CD4-positive, CD25-positive, alpha-beta regulatory T cell (primary cell): ENCODE results near the gene ING1. TPM values are rescaled to one million over a fixed set of nuclear protein-coding genes. Genes with fewer than 3 reads are reported as not detected.
"Not testable (repeated sequence)": the region's sequence is repeated elsewhere in the genome, so short reads cannot be mapped to it uniquely, and the experiment has no call there.

Experiments used
- ATAC-seq, 2 donors: fragments of 150-1000 bp; cut with Tn5 transposase; one replicate each; pipeline ENCODE4 v1.10.0; 2021; ENCODE audit warnings: low read depth in 2 of 2, moderate number of reproducible peaks in 2 of 2, moderate library complexity in 1 of 2
- DNase-seq, 3 donors: peaks; one replicate each; pipeline versions ENCODE4 v3.0.0 to v3.0.0-alpha.2; 2012 to 2022; ENCODE audit warnings: mixed read lengths in 1 of 3
- H3K27ac ChIP-seq: one replicate; pipeline ENCODE4 v1.7.0; 2013; ENCODE audit warnings: mild to moderate bottlenecking, low read length; ENCODE audit not compliant: insufficient read depth, poor library complexity, severe bottlenecking
- H3K27me3 ChIP-seq: one replicate; pipeline ENCODE4 v1.7.0; 2013; ENCODE audit warnings: low read length; ENCODE audit not compliant: control insufficient read depth, insufficient read depth
- H3K36me3 ChIP-seq: one replicate; pipeline ENCODE4 v1.7.0; 2013; ENCODE audit warnings: mild to moderate bottlenecking, low read length, moderate library complexity; ENCODE audit not compliant: control insufficient read depth, insufficient read depth
- H3K4me1 ChIP-seq: 2 replicates; pipeline ENCODE4 v1.7.0; 2013; ENCODE audit warnings: mild to moderate bottlenecking, low read length; ENCODE audit not compliant: insufficient read depth, control insufficient read depth, poor library complexity, severe bottlenecking
- H3K4me3 ChIP-seq: one replicate; pipeline ENCODE4 v1.7.0; 2013; ENCODE audit warnings: low read depth, mild to moderate bottlenecking, low read length, moderate library complexity
- H3K9me3 ChIP-seq, 2 experiments: 1 replicate in 1 of 2; 2 replicates in 1 of 2; pipeline ENCODE4 v1.7.0; 2013; ENCODE audit warnings: low read length in 2 of 2, mild to moderate bottlenecking in 1 of 2, moderate library complexity in 1 of 2; ENCODE audit not compliant: control insufficient read depth in 2 of 2
- H3K27ac Mint-ChIP-seq, 3 donors: one replicate each; pipeline ENCODE4 v1.8.0; 2020 to 2022; ENCODE audit warnings: mild to moderate bottlenecking in 3 of 3, mixed read lengths in 3 of 3, moderate library complexity in 2 of 3
- H3K27me3 Mint-ChIP-seq: one replicate; pipeline ENCODE4 v1.8.0; 2022; ENCODE audit warnings: mild to moderate bottlenecking, mixed read lengths
- H3K36me3 Mint-ChIP-seq: one replicate; pipeline ENCODE4 v1.8.0; 2020; ENCODE audit warnings: mixed read lengths
- H3K4me1 Mint-ChIP-seq, 4 donors: one replicate each; pipeline ENCODE4 v1.8.0; 2020 to 2022; ENCODE audit warnings: mixed read lengths in 4 of 4, mild to moderate bottlenecking in 1 of 4
- H3K4me3 Mint-ChIP-seq, 4 donors: one replicate each; pipeline ENCODE4 v1.8.0; 2020 to 2022; ENCODE audit warnings: mild to moderate bottlenecking in 4 of 4, mixed read lengths in 4 of 4, moderate library complexity in 3 of 4
- H3K9me3 Mint-ChIP-seq, 7 donors: one replicate each; pipeline ENCODE4 v1.8.0; 2020 to 2022; ENCODE audit warnings: mixed read lengths in 7 of 7, mild to moderate bottlenecking in 3 of 7, moderate library complexity in 2 of 7
- polyA plus RNA-seq, 4 donors: library from polyadenylated mRNA; unstranded; fragments of 300-500 nt; fragmentation: Illumina TruSeq; gene quantifications; one replicate each; pipeline ENCODE4 v1.2.3, GENCODE V29; 2021
- total RNA-seq: library from RNA; stranded (reverse); gene quantifications from one replicate; pipeline ENCODE4 v1.2.3, GENCODE V29; 2022

The ING1 gene
- total and polyA plus RNA-seq, 5 donors from 2014 or later: 13.1 to 16.8 (median 15.2) TPM

- Histone ChIP-seq H3K27ac (no peak overlapping the region), H3K4me1 (no peaks in the 10 kb centered on the region), H3K4me3 (no peak overlapping the region), H3K27me3 (no peaks in the 10 kb centered on the region), H3K36me3 (peaks cover 60% of the 10 kb centered on the region), H3K9me3 (no peaks in the 10 kb centered on the region)
- Mint-ChIP-seq H3K27me3 (no peaks in the 10 kb centered on the region), H3K4me1 (peaks cover 0 to 6% (median 2%) of the 10 kb centered on the region in 4 donors), H3K4me3 (no peak overlapping the region), H3K27ac (no peak overlapping the region), H3K36me3 (peaks cover 25% of the 10 kb centered on the region), H3K9me3 (no peaks in the 10 kb centered on the region)
- ATAC-seq (no peak), DNase-seq (no peak)
Observed at GRCh38 chr13:110684388-110685056, 29.0 kb upstream of the ING1 start.

GRCh38 chr13:110685305-110686020, 28.0 kb upstream of the ING1 start:
- Histone ChIP-seq H3K27me3 (no peaks in the 10 kb centered on the region), H3K36me3 (peaks cover 62% of the 10 kb centered on the region), H3K9me3 (no peaks in the 10 kb centered on the region), H3K4me1 (no peaks in the 10 kb centered on the region), H3K27ac (no peak overlapping the region), H3K4me3 (no peak overlapping the region)
- H3K4me3 Mint-ChIP-seq: peak overlapping the region in 1 of 4 donors; percentile 63
- H3K4me1 Mint-ChIP-seq: peaks cover 0 to 6% (median 2%) of the 10 kb centered on the region in 4 donors
- H3K9me3 Mint-ChIP-seq: no peaks in the 10 kb centered on the region
- DNase-seq: no peak
- ATAC-seq: no peak
- no peak overlapping the region for H3K27ac Mint-ChIP-seq
- no peaks in the 10 kb centered on the region for H3K27me3 Mint-ChIP-seq
- peaks cover 25% of the 10 kb centered on the region for H3K36me3 Mint-ChIP-seq

- Mint-ChIP-seq H3K36me3 (peaks cover 18% of the 10 kb centered on the region), H3K4me3 (no peak overlapping the region), H3K9me3 (no peaks in the 10 kb centered on the region), H3K4me1 (peaks cover 0 to 7% (median 3%) of the 10 kb centered on the region in 4 donors), H3K27ac (no peak overlapping the region), H3K27me3 (no peaks in the 10 kb centered on the region)
- H3K27me3 ChIP-seq: no peaks in the 10 kb centered on the region
- H3K4me1 ChIP-seq: no peaks in the 10 kb centered on the region
- no peak overlapping the region for H3K27ac ChIP-seq
- ATAC-seq: no peak
- H3K4me3 ChIP-seq: no peak overlapping the region
- no peak for DNase-seq
- peaks cover 41% of the 10 kb centered on the region for H3K36me3 ChIP-seq
- no peaks in the 10 kb centered on the region for H3K9me3 ChIP-seq
Observed at GRCh38 chr13:110687736-110688135, 25.8 kb upstream of the ING1 start.

GRCh38 chr13:110689041-110689440, 24.5 kb upstream of the ING1 start:
- Histone ChIP-seq H3K27me3 (no peaks in the 10 kb centered on the region), H3K36me3 (peaks cover 38% of the 10 kb centered on the region), H3K27ac (no peak overlapping the region), H3K9me3 (no peaks in the 10 kb centered on the region), H3K4me3 (no peak overlapping the region), H3K4me1 (no peaks in the 10 kb centered on the region)
- peaks cover 18% of the 10 kb centered on the region for H3K36me3 Mint-ChIP-seq
- H3K4me1 Mint-ChIP-seq: peaks cover 0 to 2% (median 0%) of the 10 kb centered on the region in 4 donors
- no peaks in the 10 kb centered on the region for H3K9me3 Mint-ChIP-seq
- peak overlapping the region in 1 of 3 donors; percentile 26 for H3K27ac Mint-ChIP-seq
- H3K4me3 Mint-ChIP-seq: no peak overlapping the region
- no peak for ATAC-seq
- no peak for DNase-seq
- no peaks in the 10 kb centered on the region for H3K27me3 Mint-ChIP-seq

GRCh38 chr13:110689711-110690110, 23.8 kb upstream of the ING1 start:
- Histone ChIP-seq H3K27me3 (no peaks in the 10 kb centered on the region), H3K36me3 (peaks cover 39% of the 10 kb centered on the region), H3K4me1 (no peaks in the 10 kb centered on the region), H3K9me3 (no peaks in the 10 kb centered on the region), H3K4me3 (no peak overlapping the region), H3K27ac (no peak overlapping the region)
- Mint-ChIP-seq H3K9me3 (no peaks in the 10 kb centered on the region), H3K27ac (no peak overlapping the region), H3K4me1 (peaks cover 0 to 2% (median 0%) of the 10 kb centered on the region in 4 donors), H3K4me3 (no peak overlapping the region), H3K27me3 (no peaks in the 10 kb centered on the region), H3K36me3 (peaks cover 18% of the 10 kb centered on the region)
- DNase-seq (no peak), ATAC-seq (no peak)

- H3K36me3 Mint-ChIP-seq: peaks cover 15% of the 10 kb centered on the region
- ATAC-seq: no peak
- peak overlapping the region in 2 of 3 donors; percentile 42 to 63 for H3K27ac Mint-ChIP-seq
- no peaks in the 10 kb centered on the region for H3K9me3 ChIP-seq
- H3K36me3 ChIP-seq: peaks cover 38% of the 10 kb centered on the region
- H3K4me3 Mint-ChIP-seq: no peak overlapping the region
- no peak overlapping the region for H3K4me3 ChIP-seq
- no peaks in the 10 kb centered on the region for H3K27me3 Mint-ChIP-seq
- H3K9me3 Mint-ChIP-seq: no peaks in the 10 kb centered on the region
- no peaks in the 10 kb centered on the region for H3K27me3 ChIP-seq
- peaks cover 0 to 2% (median 0%) of the 10 kb centered on the region in 4 donors for H3K4me1 Mint-ChIP-seq
- no peaks in the 10 kb centered on the region for H3K4me1 ChIP-seq
- DNase-seq: no peak
- no peak overlapping the region for H3K27ac ChIP-seq
Observed at GRCh38 chr13:110690516-110690915, 23.0 kb upstream of the ING1 start.

- H3K36me3 ChIP-seq: peaks cover 55% of the 10 kb centered on the region
- H3K36me3 Mint-ChIP-seq: peaks cover 24% of the 10 kb centered on the region
Observed at GRCh38 chr13:110695774-110696173, 17.7 kb upstream of the ING1 start.

More at GRCh38 chr13:110695774-110696173, 17.7 kb upstream of the ING1 start:
- H3K4me3 Mint-ChIP-seq, H3K9me3 ChIP-seq, DNase-seq, H3K27ac ChIP-seq, H3K27me3 Mint-ChIP-seq, H3K4me3 ChIP-seq, H3K4me1 ChIP-seq, H3K27me3 ChIP-seq, H3K9me3 Mint-ChIP-seq, H3K27ac Mint-ChIP-seq, ATAC-seq: not testable (repeated sequence)
- H3K4me1 Mint-ChIP-seq: peaks cover 0 to 36% (median 22%) of the 10 kb centered on the region in 4 donors
